8988T (cell line): Measurements from ENCODE around the gene CACNA1B.

Source experiments
- DNase-seq: peaks from one replicate; pipeline ENCODE4 v3.0.0; 2011

The CACNA1B gene

GRCh38 chr9:137924169-137924568 is 46.6 kb downstream of the CACNA1B start:
- no peak for DNase-seq

GRCh38 chr9:137924761-137925369 is 47.3 kb downstream of the CACNA1B start:
- DNase-seq: no peak

- no peak for DNase-seq
These were observed 66.1 kb downstream of the CACNA1B start for GRCh38 chr9:137943655-137944054.

DNA sequence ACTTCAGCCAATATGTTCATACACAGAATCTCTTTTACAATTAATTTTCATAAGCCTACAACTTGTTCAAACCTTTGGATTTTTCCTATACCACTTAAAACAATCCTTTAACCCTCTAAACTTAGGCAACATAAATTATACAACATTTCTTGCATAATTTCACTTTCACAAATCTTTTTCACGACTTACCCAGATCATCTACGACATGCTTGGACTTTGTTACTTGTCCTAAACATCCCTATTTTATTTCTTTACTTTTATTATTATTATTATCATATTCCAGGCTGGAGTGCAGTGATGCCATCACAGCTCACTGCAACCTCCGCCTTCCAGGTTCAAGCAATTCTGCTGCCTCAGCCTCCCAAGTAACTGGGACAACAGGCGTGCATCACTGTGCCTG is 68.0 kb downstream of the CACNA1B start:
- no peak for DNase-seq

DNA sequence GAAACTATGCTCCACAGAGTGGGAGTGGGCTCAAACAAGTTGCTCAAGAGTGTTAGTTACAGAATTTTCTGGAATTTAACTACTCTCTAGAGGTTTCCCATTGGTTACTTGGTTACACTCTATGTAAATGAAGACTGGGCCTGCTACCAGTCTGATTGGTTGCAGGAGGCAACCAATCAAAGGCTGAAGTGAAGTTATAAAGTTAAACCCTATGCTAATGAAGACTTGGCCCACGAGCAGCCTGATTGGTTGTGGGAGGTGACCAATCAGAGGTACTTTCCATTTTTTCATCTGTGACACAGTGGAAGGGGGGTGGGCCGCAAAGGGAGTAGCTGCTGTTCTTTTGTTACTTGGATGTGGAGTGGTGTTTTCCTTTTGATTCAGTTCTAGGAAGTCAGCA is 69.4 kb downstream of the CACNA1B start:
- DNase-seq: no peak

DNA sequence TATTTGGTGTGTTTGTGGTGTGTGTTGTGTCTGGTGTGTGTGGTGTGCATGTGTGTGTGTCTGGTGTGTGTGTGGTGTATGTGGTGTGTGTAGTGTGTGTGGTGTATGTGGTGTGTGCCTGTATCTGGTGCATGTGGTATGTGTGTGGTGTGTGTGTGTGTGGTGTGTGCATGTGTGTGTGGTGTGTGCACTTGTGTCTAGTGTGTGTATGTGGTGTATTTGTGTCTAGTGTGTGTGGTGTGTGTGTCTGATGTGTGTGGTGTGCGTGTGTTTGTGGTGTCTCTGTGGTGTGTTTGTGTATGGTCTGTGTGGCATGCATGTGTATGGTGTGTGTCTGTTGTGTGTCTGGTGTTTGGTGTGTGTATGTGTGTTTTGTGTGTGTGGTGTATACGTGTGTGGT is 71.1 kb downstream of the CACNA1B start:
- no peak for DNase-seq

- DNase-seq: no peak
These were observed 71.7 kb downstream of the CACNA1B start for GRCh38 chr9:137949260-137949659.

DNA sequence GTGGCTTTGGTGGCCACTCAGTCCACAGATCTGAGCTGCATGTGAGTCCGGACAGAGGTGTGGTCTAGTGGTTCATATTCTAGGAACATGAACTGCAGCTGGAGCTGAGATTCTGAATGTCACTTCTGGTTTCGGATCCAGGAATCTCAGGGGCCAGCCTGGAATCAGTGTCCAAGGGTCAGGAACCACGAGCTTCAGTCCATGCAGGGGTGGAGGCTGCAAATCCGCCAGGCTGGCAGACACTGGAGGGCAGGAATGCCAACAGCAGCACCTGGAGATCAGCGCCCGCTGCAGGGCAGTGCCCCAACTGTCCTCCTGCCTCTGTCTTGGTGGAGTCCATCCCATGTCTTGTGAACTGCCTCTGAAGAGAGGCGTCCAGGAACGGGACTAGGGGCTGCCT is 73.5 kb downstream of the CACNA1B start:
- no peak for DNase-seq

DNA sequence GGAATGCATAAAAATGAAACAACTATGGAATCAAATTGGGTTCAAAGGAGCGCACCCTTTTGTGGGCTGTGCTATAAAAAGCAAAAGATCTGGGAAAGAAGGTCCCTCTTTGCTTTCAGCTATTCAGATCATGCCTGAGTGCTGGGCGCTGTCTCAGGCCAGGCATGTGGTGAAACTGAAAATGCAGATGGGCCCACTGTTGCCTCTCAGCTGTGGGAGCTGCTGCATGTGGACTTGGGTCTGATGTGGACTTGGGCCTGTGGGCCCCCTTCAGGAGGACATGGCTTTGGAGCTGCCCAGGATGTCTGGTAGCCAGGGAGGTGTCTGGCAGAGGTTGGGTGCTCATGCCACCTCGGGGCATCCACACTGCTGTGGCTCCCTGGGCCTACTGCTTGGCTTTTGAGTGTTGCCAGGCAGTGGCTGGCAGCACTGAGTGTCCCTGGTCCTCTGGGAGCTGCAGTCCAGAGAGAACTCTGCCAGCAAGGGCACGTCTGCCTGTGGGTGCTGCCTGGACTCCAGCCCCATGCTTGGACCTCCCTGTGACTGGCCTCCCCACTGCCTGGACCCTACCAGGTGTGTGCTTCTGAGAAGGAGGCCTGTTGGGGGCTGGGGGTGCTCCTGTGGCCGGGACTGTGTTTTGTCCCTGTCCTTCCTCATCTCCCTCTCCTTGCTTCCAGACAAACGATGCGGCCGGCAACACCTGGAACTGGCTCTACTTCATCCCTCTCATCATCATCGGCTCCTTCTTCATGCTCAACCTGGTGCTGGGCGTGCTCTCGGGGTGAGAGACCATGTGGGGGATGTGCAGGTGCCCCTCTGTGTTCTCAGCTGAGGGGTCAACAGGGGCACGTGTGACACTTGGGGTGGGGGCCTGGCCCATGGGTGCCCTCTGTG is 74.3 kb downstream of the CACNA1B start:
- no peak for DNase-seq

DNA sequence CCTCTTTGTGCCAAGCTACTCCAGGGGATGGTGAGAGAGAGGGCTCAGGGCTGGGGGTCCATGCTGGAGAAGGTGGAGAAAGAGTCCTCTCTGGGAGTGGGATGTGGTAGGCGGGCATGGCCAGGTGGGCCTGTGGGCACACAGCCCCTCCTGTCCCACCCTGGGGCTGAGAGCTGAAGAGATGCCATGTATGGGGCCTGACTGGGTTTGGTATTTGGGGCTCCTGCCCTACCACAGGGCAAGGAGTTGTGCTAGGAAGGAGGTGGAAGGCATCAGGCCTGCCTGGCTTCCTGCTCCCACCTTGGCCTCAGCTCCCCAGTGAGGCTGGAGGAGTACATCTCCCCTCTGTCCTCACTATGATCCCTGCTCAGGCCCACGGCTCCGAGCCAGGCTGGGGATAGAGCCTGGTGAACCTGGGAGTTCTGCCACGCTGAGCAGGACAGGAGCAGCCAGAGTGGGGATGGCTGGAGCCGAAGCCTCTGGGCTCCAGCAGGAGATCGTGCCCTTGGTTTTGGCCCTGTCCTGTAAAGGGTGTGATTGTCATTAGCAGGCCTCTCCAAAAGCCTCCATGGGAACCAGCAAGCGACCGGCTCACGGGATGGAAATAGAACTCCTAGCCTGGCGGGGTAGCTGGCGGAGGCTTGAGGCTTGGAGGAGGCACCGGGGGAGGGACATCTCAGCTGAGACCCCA is 75.5 kb downstream of the CACNA1B start:
- no peak for DNase-seq

GRCh38 chr9:137953683-137954438 is 76.3 kb downstream of the CACNA1B start:
- DNase-seq: no peak

- DNase-seq: no peak
These were observed 77.6 kb downstream of the CACNA1B start for GRCh38 chr9:137955224-137955570.

DNA sequence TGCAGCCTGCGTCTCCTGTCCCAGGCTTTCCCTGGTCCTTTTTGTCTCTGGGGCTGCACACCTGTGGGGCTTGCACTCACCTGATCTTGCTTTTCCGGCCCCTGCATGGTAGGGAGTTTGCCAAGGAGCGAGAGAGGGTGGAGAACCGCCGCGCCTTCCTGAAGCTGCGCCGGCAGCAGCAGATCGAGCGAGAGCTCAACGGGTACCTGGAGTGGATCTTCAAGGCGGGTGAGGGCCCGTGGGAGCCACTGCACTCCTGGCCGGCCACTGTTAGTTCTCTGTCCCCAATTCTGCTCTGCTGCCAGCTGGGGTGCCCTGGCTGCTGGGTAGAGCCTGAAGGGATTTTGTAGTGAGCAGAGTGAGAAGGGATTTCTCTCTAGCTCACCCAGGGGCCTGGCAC is 78.0 kb downstream of the CACNA1B start:
- no peak for DNase-seq

GRCh38 chr9:137956039-137956438 is 78.5 kb downstream of the CACNA1B start:
- DNase-seq: no peak

- no peak for DNase-seq
These were observed 79.3 kb downstream of the CACNA1B start for GRCh38 chr9:137956688-137957385.

- DNase-seq: no peak
These were observed 82.2 kb downstream of the CACNA1B start for GRCh38 chr9:137959641-137960411.

DNA sequence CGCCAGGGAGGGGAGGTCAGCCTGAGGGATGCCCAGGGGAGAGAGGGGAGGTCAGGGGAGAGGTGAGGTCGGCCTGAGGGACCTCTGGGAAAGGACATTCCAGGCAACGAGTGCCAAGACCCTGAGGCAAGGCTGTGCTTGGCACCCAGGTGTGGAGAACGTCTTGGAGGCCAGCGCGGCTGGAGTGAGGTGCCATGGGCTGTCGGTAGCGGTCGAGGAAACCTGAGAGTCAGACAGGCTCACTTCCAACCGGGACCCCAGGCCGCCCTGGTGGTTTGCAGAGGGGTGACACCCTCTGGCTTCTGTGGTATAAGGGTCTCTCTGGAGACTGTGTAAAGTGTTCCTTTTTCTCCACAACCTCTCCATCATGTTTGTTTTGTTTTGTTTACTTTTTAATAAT is 82.9 kb downstream of the CACNA1B start:
- no peak for DNase-seq

- DNase-seq: no peak
These were observed 85.9 kb downstream of the CACNA1B start for GRCh38 chr9:137963525-137963924.

- DNase-seq: no peak
These were observed 87.7 kb downstream of the CACNA1B start for GRCh38 chr9:137965177-137965795.

GRCh38 chr9:137967280-137967953 is 89.8 kb downstream of the CACNA1B start:
- DNase-seq: no peak

DNA sequence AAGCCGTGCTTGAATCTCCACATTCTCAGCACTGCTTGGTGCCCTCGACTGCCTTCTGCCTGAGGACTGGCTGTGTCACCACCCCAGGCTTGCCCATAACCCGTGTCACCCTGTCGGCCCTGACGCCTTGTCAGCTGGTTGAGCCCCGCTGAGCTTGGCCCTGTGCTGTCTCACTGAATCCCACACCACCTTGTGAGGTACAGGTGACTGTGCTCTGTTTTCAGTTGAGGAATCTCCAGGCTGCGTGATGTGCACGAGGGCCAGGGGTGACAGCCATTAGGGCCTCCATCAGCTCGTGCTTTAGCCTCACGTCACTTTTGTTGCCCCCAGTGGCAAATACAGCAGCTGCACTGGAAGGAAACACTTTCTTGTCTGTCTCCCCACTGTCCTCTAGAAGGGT is 90.7 kb downstream of the CACNA1B start:
- DNase-seq: no peak
